H1 (cell line): ENCODE measurements around the gene ITPRIPL2. TPM values are rescaled to one million over a fixed set of nuclear protein-coding genes. Genes with fewer than 3 reads are reported as not detected.

Source experiments
- CTCF ChIA-PET: fragments of 300-600 bp; sonication (Branson Sonifier 250); formaldehyde crosslinking; loops from one replicate; lab custom pipeline; 2021; ENCODE audit not compliant: partially characterized antibody; lab: Charles Lee
- POLR2A ChIA-PET: fragments of 300-600 bp; sonication (Branson Sonifier 250); formaldehyde crosslinking; loops from one replicate; lab custom pipeline; 2021; ENCODE audit warnings: inconsistent platforms; ENCODE audit not compliant: partially characterized antibody; lab: Charles Lee
- DNase-seq, 2 experiments: peaks; one replicate each; pipeline versions ENCODE4 v3.0.0 to v3.0.0-alpha.2; 2010 to 2022; ENCODE audit warnings: low spot score in 2 of 2, low read depth in 1 of 2, mixed read lengths in 1 of 2
- FAIRE-seq: peaks from 2 replicates; lab custom pipeline; 2011; peaks lifted over from hg19 to GRCh38; lab: Jason Lieb, UNC
- H2AFZ ChIP-seq: 2 replicates; pipeline ENCODE4 v1.8.1; 2012; ENCODE audit warnings: low read length, inconsistent platforms
- H2AK5ac ChIP-seq: 2 replicates; pipeline ENCODE4 v1.6.1; 2013; ENCODE audit warnings: low read depth, low read length
- H2BK120ac ChIP-seq: replicated peaks from 2 replicates; pipeline ENCODE3; 2013; ENCODE audit warnings: low read depth, low read length, inconsistent platforms
- H2BK12ac ChIP-seq: 2 replicates; pipeline ENCODE4 v1.6.1; 2013; ENCODE audit warnings: low read depth, low read length
- H2BK15ac ChIP-seq: 2 replicates; pipeline ENCODE4 v1.6.1; 2013; ENCODE audit warnings: low read length
- H2BK20ac ChIP-seq: 2 replicates; pipeline ENCODE4 v1.6.1; 2013; ENCODE audit warnings: low read length
- H2BK5ac ChIP-seq: 2 replicates; pipeline ENCODE4 v1.6.1; 2013; ENCODE audit warnings: low read depth, low read length
- H3K14ac ChIP-seq: 2 replicates; pipeline ENCODE4 v1.6.1; 2013; ENCODE audit warnings: inconsistent platforms; ENCODE audit not compliant: insufficient read length
- H3K18ac ChIP-seq: 2 replicates; pipeline ENCODE4 v1.6.1; 2013; ENCODE audit warnings: low read length; ENCODE audit errors: extremely low read depth
- H3K23ac ChIP-seq: 2 replicates; pipeline ENCODE4 v1.6.1; 2013; ENCODE audit warnings: inconsistent platforms; ENCODE audit not compliant: insufficient read length
- H3K23me2 ChIP-seq: 2 replicates; pipeline ENCODE4 v1.6.1; 2013; ENCODE audit warnings: low read depth, low read length
- H3K27ac ChIP-seq: 2 replicates; pipeline ENCODE4 v1.6.1; 2011; ENCODE audit warnings: low read depth, low read length, inconsistent platforms
- H3K27me3 ChIP-seq, 4 experiments: replicated peaks in 1 of 4; 1 replicate in 1 of 4; 2 replicates in 3 of 4; pipeline versions ENCODE4 v1.6.1 to v1.8.1; 2011 to 2013; ENCODE audit warnings: low read length in 3 of 4, mild to moderate bottlenecking in 3 of 4, inconsistent platforms in 2 of 4, mixed read lengths in 2 of 4, moderate library complexity in 1 of 4; ENCODE audit not compliant: control insufficient read depth in 3 of 4, insufficient read depth in 3 of 4; ENCODE audit errors: extremely low read depth in 1 of 4
- H3K36me3 ChIP-seq, 4 experiments: 2 replicates each; pipeline versions ENCODE4 v1.6.1 to v1.8.1; 2011 to 2013; ENCODE audit warnings: mild to moderate bottlenecking in 4 of 4, low read length in 3 of 4, moderate library complexity in 2 of 4, control low read depth in 1 of 4, inconsistent platforms in 1 of 4; ENCODE audit not compliant: insufficient read depth in 4 of 4, control insufficient read depth in 2 of 4
- H3K4ac ChIP-seq: replicated peaks from 2 replicates; pipeline ENCODE3; 2013; ENCODE audit warnings: low read length, low read depth, mixed read lengths, inconsistent platforms; ENCODE audit not compliant: insufficient read length
- H3K4me1 ChIP-seq, 4 experiments: replicated peaks in 1 of 4; 1 replicate in 1 of 4; 2 replicates in 3 of 4; pipeline versions ENCODE4 v1.6.1 to v1.8.1; 2011 to 2013; ENCODE audit warnings: low read length in 3 of 4, inconsistent platforms in 2 of 4, mixed read lengths in 1 of 4; ENCODE audit not compliant: insufficient read depth in 4 of 4, control insufficient read depth in 3 of 4
- H3K4me2 ChIP-seq, 2 experiments: 2 replicates each; pipeline versions ENCODE4 v1.6.1 to v1.8.1; 2011 to 2013; ENCODE audit warnings: low read depth in 2 of 2, low read length in 2 of 2, control low read depth in 1 of 2, inconsistent platforms in 1 of 2, mild to moderate bottlenecking in 1 of 2; ENCODE audit not compliant: insufficient read depth in 1 of 2
- H3K4me3 ChIP-seq, 4 experiments: fragments of 200-600, 300-600 bp in 1 of 4; sonication (generic), shearing (Covaris generic), sonication (Bioruptor Twin) in 1 of 4; 2 replicates each; pipeline versions ENCODE4 v1.5.1 to v1.8.1; 2011 to 2016; ENCODE audit warnings: low read length in 4 of 4, low read depth in 3 of 4, control low read depth in 2 of 4, inconsistent platforms in 2 of 4, mild to moderate bottlenecking in 2 of 4, mixed read lengths in 1 of 4, moderate library complexity in 1 of 4; ENCODE audit not compliant: insufficient read depth in 2 of 4; ENCODE audit errors: extremely low read depth in 1 of 4
- H3K56ac ChIP-seq: replicated peaks from 2 replicates; pipeline ENCODE3; 2013; ENCODE audit warnings: low read depth, mild to moderate bottlenecking, mixed read lengths, low read length, inconsistent platforms; ENCODE audit not compliant: insufficient read length
- H3K79me1 ChIP-seq: 2 replicates; pipeline ENCODE4 v1.6.1; 2013; ENCODE audit warnings: low read depth, low read length, control low read depth
- H3K79me2 ChIP-seq, 2 experiments: 2 replicates each; pipeline versions ENCODE4 v1.6.1 to v1.8.1; 2012 to 2013; ENCODE audit warnings: low read length in 2 of 2, mild to moderate bottlenecking in 2 of 2, inconsistent platforms in 1 of 2; ENCODE audit not compliant: insufficient read depth in 2 of 2, control insufficient read depth in 1 of 2
- H3K9ac ChIP-seq, 4 experiments: replicated peaks in 1 of 4; 1 replicate in 1 of 4; 2 replicates in 3 of 4; pipeline versions ENCODE4 v1.6.1 to v1.8.1; 2011 to 2013; ENCODE audit warnings: low read depth in 3 of 4, low read length in 3 of 4, control low read depth in 2 of 4, mild to moderate bottlenecking in 2 of 4, moderate library complexity in 2 of 4, inconsistent platforms in 1 of 4; ENCODE audit errors: extremely low read depth in 1 of 4
- H3K9me3 ChIP-seq, 2 experiments: 2 replicates each; pipeline versions ENCODE4 v1.6.1 to v1.8.1; 2012 to 2013; ENCODE audit warnings: mild to moderate bottlenecking in 2 of 2, moderate library complexity in 2 of 2, control low read depth in 1 of 2, inconsistent platforms in 1 of 2, low read depth in 1 of 2, low read length in 1 of 2, mixed read lengths in 1 of 2; ENCODE audit not compliant: insufficient read depth in 2 of 2
- H4K20me1 ChIP-seq, 2 experiments: replicated peaks in 1 of 2; 2 replicates each; pipeline versions ENCODE3 to v1.8.1; 2011 to 2013; ENCODE audit warnings: inconsistent platforms in 2 of 2, low read length in 2 of 2, mild to moderate bottlenecking in 1 of 2; ENCODE audit not compliant: insufficient read depth in 2 of 2, control insufficient read depth in 1 of 2
- H4K5ac ChIP-seq: 2 replicates; pipeline ENCODE4 v1.6.1; 2013; ENCODE audit warnings: low read length, low read depth, mixed read lengths, inconsistent platforms; ENCODE audit not compliant: insufficient read length
- H4K8ac ChIP-seq: 2 replicates; pipeline ENCODE4 v1.8.0; 2013; ENCODE audit warnings: mild to moderate bottlenecking, moderate library complexity, low read length, inconsistent platforms; ENCODE audit not compliant: insufficient read depth; ENCODE audit errors: extremely low read depth
- H4K91ac ChIP-seq: replicated peaks from 2 replicates; pipeline ENCODE3; 2013; ENCODE audit warnings: low read length, mixed read lengths, inconsistent platforms; ENCODE audit not compliant: insufficient read length
- CHD2 ChIP-seq: IDR thresholded peaks from 2 replicates; pipeline ENCODE4 v1.6.1; 2012; ENCODE audit warnings: low read length, improper control_type of control experiment
- FOSL1 ChIP-seq: IDR thresholded peaks from 2 replicates; pipeline ENCODE4 v1.6.1; 2011; ENCODE audit warnings: mild to moderate bottlenecking, low read depth, low read length, moderate library complexity; ENCODE audit not compliant: insufficient read depth
- GTF2F1 ChIP-seq: IDR thresholded peaks from 2 replicates; pipeline ENCODE4 v1.6.1; 2012; ENCODE audit warnings: low read depth, low read length, improper control_type of control experiment, borderline replicate concordance
- HDAC2 ChIP-seq, 2 experiments: fragments of 300-600 bp in 1 of 2; sonication (generic) in 1 of 2; IDR thresholded peaks; 2 replicates each; pipeline ENCODE4 v1.6.1; 2011 to 2012; ENCODE audit warnings: low read depth in 2 of 2, low read length in 2 of 2, mild to moderate bottlenecking in 2 of 2, moderate library complexity in 2 of 2, borderline replicate concordance in 1 of 2, inconsistent platforms in 1 of 2
- JUND ChIP-seq: IDR thresholded peaks from 2 replicates; pipeline ENCODE4 v1.6.1; 2011; ENCODE audit warnings: mild to moderate bottlenecking, improper control_type of control experiment, low read length
- KDM5A ChIP-seq: fragments of 200-600 bp; IDR thresholded peaks from 2 replicates; pipeline ENCODE4 v1.7.1; 2012; ENCODE audit warnings: mild to moderate bottlenecking, low read length, inconsistent platforms, mixed read lengths
- POU5F1 ChIP-seq: IDR thresholded peaks from 2 replicates; pipeline ENCODE4 v1.6.1; 2011; ENCODE audit warnings: low read depth, mild to moderate bottlenecking, low read length, moderate library complexity
- RXRA ChIP-seq: IDR thresholded peaks from 2 replicates; pipeline ENCODE4 v1.6.1; 2011; ENCODE audit warnings: low read depth, mild to moderate bottlenecking, low read length, moderate library complexity; ENCODE audit not compliant: insufficient read depth
- SAP30 ChIP-seq: fragments of 300-600 bp; sonication (generic); IDR thresholded peaks from 2 replicates; pipeline ENCODE4 v1.7.1; 2012; ENCODE audit warnings: low read length, moderate library complexity, mild to moderate bottlenecking, inconsistent platforms; ENCODE audit not compliant: insufficient read depth, insufficient replicate concordance
- SIN3A ChIP-seq, 2 experiments: IDR thresholded peaks in 1 of 2; conservative IDR thresholded peaks in 1 of 2; 2 replicates each; pipeline ENCODE4 v1.6.1; 2011 to 2012; ENCODE audit warnings: low read length in 2 of 2, improper control_type of control experiment in 1 of 2, low read depth in 1 of 2, mild to moderate bottlenecking in 1 of 2
- TAF1 ChIP-seq: IDR thresholded peaks from 2 replicates; pipeline ENCODE4 v1.6.1; 2011; ENCODE audit warnings: mild to moderate bottlenecking, low read depth, low read length
- TBP ChIP-seq: IDR thresholded peaks from 2 replicates; pipeline ENCODE4 v1.6.1; 2011; ENCODE audit warnings: low read depth, low read length, improper control_type of control experiment
- YY1 ChIP-seq: IDR thresholded peaks from 2 replicates; pipeline ENCODE4 v1.6.1; 2011; ENCODE audit warnings: low read depth, mild to moderate bottlenecking, low read length
- WGBS, 2 experiments: shearing (Covaris generic) in 1 of 2; methylation state at CpG; one replicate each; pipeline versions ENCODE4 v1.1.6 to v1.1.7; 2013 to 2015; ENCODE audit warnings: low lambda C conversion rate in 2 of 2, mixed read lengths in 2 of 2, inconsistent platforms in 1 of 2, low coverage in 1 of 2, missing lambda C conversion rate in 1 of 2; ENCODE audit not compliant: insufficient replicate concordance in 2 of 2, insufficient coverage in 1 of 2, insufficient read length in 1 of 2; ENCODE audit errors: extremely low coverage in 1 of 2, missing lambda C conversion rate in 1 of 2; 5-methylcytosine and 5-hydroxymethylcytosine counted together
- polyA plus RNA-seq, 7 experiments: library from polyadenylated mRNA; depleted of rRNA in 3 of 7; stranded (reverse) in 5 of 7; unstranded in 2 of 7; fragments of >200 nt in 5 of 7; fragments of 200-250 nt in 2 of 7; gene quantifications; 1 replicate in 5 of 7; 2 replicates in 1 of 7; 4 replicates in 1 of 7; pipeline versions ENCODE4 v1.2.1 to v1.2.3, GENCODE V29; 2011 to 2013; ENCODE audit warnings: missing spikeins in 2 of 7, mixed read lengths in 2 of 7
- total RNA-seq: library from RNA; stranded (reverse); fragmentation: NEBNext Ultra II Directional; extraction: Animal tissue kit (Norgen Biotek cat#: 25700); gene quantifications from 2 replicates; pipeline ENCODE4 v1.2.1, GENCODE V29; 2021

Gene ITPRIPL2
- total and polyA plus RNA-seq, 2 of the 8 experiments (the other 6 are each of a cell fraction or from before 2014, with no cell fraction given): 1.1 to 3.4 TPM

GRCh38 chr16:19092653-19093410 lies 20.9 kb upstream of the ITPRIPL2 start:
- H3K9me3 ChIP-seq: no peaks in the 10 kb centered on the region; a peak in 1 of 4 replicates
- no peak overlapping the region for H3K23ac ChIP-seq
- no peaks in the 10 kb centered on the region for H4K20me1 ChIP-seq
- H2BK12ac ChIP-seq: no peak overlapping the region
- H3K4me1 ChIP-seq: no peaks in the 10 kb centered on the region
- no peak overlapping the region for H3K4me2 ChIP-seq
- no peak overlapping the region for H3K14ac ChIP-seq
- WGBS, 2 experiments: 74% methylated on average over 2 of the region's 2 CpGs; no CpG with 5 or more reads in 1 of the 2 experiments
- no peak overlapping the region for H2BK5ac ChIP-seq
- H4K8ac ChIP-seq: no peak overlapping the region
- H2BK15ac ChIP-seq: no peak overlapping the region
- no peak overlapping the region for H2AFZ ChIP-seq
- no peak for DNase-seq
- H2AK5ac ChIP-seq: no peak overlapping the region
- H3K27ac ChIP-seq: no peak overlapping the region
- no peaks in the 10 kb centered on the region for H3K36me3 ChIP-seq
- H2BK20ac ChIP-seq: no peak overlapping the region
- H3K4me3 ChIP-seq: no peak overlapping the region
- H3K79me2 ChIP-seq: no peaks in the 10 kb centered on the region
- H3K4ac ChIP-seq: no peak overlapping the region
- no peak overlapping the region for H4K5ac ChIP-seq
- H3K9ac ChIP-seq: no peak overlapping the region
- H4K91ac ChIP-seq: no peak overlapping the region
- no peak for FAIRE-seq
- CTCF ChIA-PET: interaction anchor here (2.5 kb wide), 2 partner anchors 7 to 13 kb away, joined by 20 to 27 read pairs; no protein-coding TSS in a partner anchor
- no peak overlapping the region for H3K18ac ChIP-seq
- H3K23me2 ChIP-seq: no peaks in the 10 kb centered on the region
- H3K56ac ChIP-seq: no peak overlapping the region
- H3K27me3 ChIP-seq: no peaks in the 10 kb centered on the region; a peak in 1 of 7 replicates
- no peaks in the 10 kb centered on the region for H3K79me1 ChIP-seq
- no peak overlapping the region for H2BK120ac ChIP-seq
- POLR2A ChIA-PET: no interaction called here
- TF ChIP-seq YY1: no peak
- TF ChIP-seq CHD2: no peak
- no peak for TF ChIP-seq SAP30
- no peak for TF ChIP-seq TAF1
- TF ChIP-seq HDAC2 (IDR thresholded peaks at IDR 0.05; ENCODE audit: borderline replicate concordance in 1 of 2, low read depth in 2 of 2, low read length in 2 of 2): no peak
- TF ChIP-seq TBP: no peak
- no peak for TF ChIP-seq POU5F1
- no peak for TF ChIP-seq FOSL1
- TF ChIP-seq KDM5A: no peak
- no peak for TF ChIP-seq SIN3A (conservative IDR thresholded peaks at IDR 0.05 in 1 of 2, IDR thresholded peaks at IDR 0.05 in 1 of 2; ENCODE audit: low read depth in 1 of 2, low read length in 2 of 2)
- TF ChIP-seq GTF2F1: no peak
- TF ChIP-seq JUND: no peak
- no peak for TF ChIP-seq RXRA
